NCI-H82 (cell line): ENCODE measurements around the gene GRID1.

Experiments used
- DNase-seq: peaks from one replicate; lab custom pipeline; 2025; lab: John Stamatoyannopoulos, UW

The GRID1 gene

GRCh38 chr10:85599081-85599480, 767.5 kb downstream of the GRID1 start:
- no peak for DNase-seq

GRCh38 chr10:85598646-85599045, 767.9 kb downstream of the GRID1 start:
- DNase-seq = no peak

GRCh38 chr10:85597006-85597405, 769.6 kb downstream of the GRID1 start:
- DNase-seq = no peak

GRCh38 chr10:85596389-85596788, 770.2 kb downstream of the GRID1 start:
- no peak for DNase-seq

GRCh38 chr10:85594239-85594638, 772.4 kb downstream of the GRID1 start:
- DNase-seq = no peak

- no peak for DNase-seq
Measured at GRCh38 chr10:85593226-85593772, 773.3 kb downstream of the GRID1 start.

- no peak for DNase-seq
Measured at GRCh38 chr10:85581371-85581770, 785.2 kb downstream of the GRID1 start.

- no peak for DNase-seq
Measured at GRCh38 chr10:85580585-85580984, 786.0 kb downstream of the GRID1 start.

GRCh38 chr10:85578860-85579259, 787.7 kb downstream of the GRID1 start:
- peak; percentile 20 for DNase-seq

- DNase-seq = no peak
Measured at GRCh38 chr10:85575441-85575840, 791.2 kb downstream of the GRID1 start.

GRCh38 chr10:85570871-85571270, 795.7 kb downstream of the GRID1 start:
- DNase-seq = no peak

GRCh38 chr10:85565381-85565780, 801.2 kb downstream of the GRID1 start:
- no peak for DNase-seq

- DNase-seq = no peak
Measured at GRCh38 chr10:85558533-85558932, 808.1 kb downstream of the GRID1 start.

GRCh38 chr10:85557706-85558105, 808.9 kb downstream of the GRID1 start:
- DNase-seq = no peak

- DNase-seq = no peak
Measured at GRCh38 chr10:85557077-85557476, 809.5 kb downstream of the GRID1 start.
